K562 (cell line): ENCODE measurements around the gene MORC1. TPM values are rescaled to one million over a fixed set of nuclear protein-coding genes. Genes with fewer than 3 reads are reported as not detected.

Experiments used
- ATAC-seq: fragments of 200-7000 bp; cut with Tn5 transposase; 3 replicates; pipeline ENCODE4 v1.9.1; 2020; ENCODE audit warnings: moderate library complexity
- BruUV-seq: library from RNA; stranded (reverse); fragments of 400-500 nt; replicated peaks from 2 replicates; lab custom pipeline; 2021; lab: Mats Ljungman, UMichigan
- CTCF ChIA-PET: fragments of 300-600 bp; formaldehyde crosslinking; extraction: SDS; loops from one replicate; lab custom pipeline; 2021; ENCODE audit warnings: low intra/inter-chr PET ratio; lab: Yijun Ruan, JAX
- POLR2A ChIA-PET: fragments of 300-600, 350-650 bp; sonication (Branson Sonifier 250); formaldehyde crosslinking; extraction: SDS; loops from one replicate; lab custom pipeline; 2021; ENCODE audit warnings: antibody characterized with exemption, inconsistent platforms; lab: Yijun Ruan, JAX
- DNase-seq, 4 experiments: peaks; one replicate each; pipeline versions ENCODE4 v3.0.0 to v3.0.0-alpha.2; 2011 to 2018; ENCODE audit warnings: low spot score in 3 of 4, mixed read lengths in 3 of 4; ENCODE audit errors: extremely low read depth in 1 of 4
- FAIRE-seq: peaks from 2 replicates; lab custom pipeline; 2011; peaks lifted over from hg19 to GRCh38; lab: Jason Lieb, UNC
- H2AFZ ChIP-seq: 2 replicates; pipeline ENCODE4 v1.6.0; 2011; ENCODE audit warnings: low read depth, low read length, control low read depth, inconsistent platforms
- H3K27ac ChIP-seq: fragments of 200-600 bp; 3 replicates; pipeline ENCODE4 v1.8.0; 2011; ENCODE audit warnings: low read depth, mild to moderate bottlenecking, control low read depth, inconsistent platforms, low read length, moderate library complexity, mixed read lengths; ENCODE audit errors: extremely low read depth
- H3K27me3 ChIP-seq, 2 experiments: fragments of 300-600 bp in 1 of 2; 2 replicates in 1 of 2; 3 replicates in 1 of 2; pipeline versions ENCODE4 v1.6.0 to v1.8.0; 2011; ENCODE audit warnings: inconsistent platforms in 2 of 2, low read length in 2 of 2, mild to moderate bottlenecking in 1 of 2, mixed read lengths in 1 of 2, moderate library complexity in 1 of 2; ENCODE audit not compliant: control insufficient read depth in 2 of 2, insufficient read depth in 2 of 2
- H3K36me3 ChIP-seq: fragments of 300-600 bp; 3 replicates; pipeline ENCODE4 v1.8.0; 2011; ENCODE audit warnings: mild to moderate bottlenecking, low read length, inconsistent platforms; ENCODE audit not compliant: control insufficient read depth, insufficient read depth
- H3K4me1 ChIP-seq, 2 experiments: fragments of 200-600 bp in 1 of 2; replicated peaks in 1 of 2; 2 replicates in 1 of 2; 3 replicates in 1 of 2; pipeline versions ENCODE4 v1.5.1 to v1.8.0; 2011; ENCODE audit warnings: inconsistent platforms in 2 of 2, low read length in 2 of 2, mild to moderate bottlenecking in 1 of 2, mixed read lengths in 1 of 2, moderate library complexity in 1 of 2; ENCODE audit not compliant: control insufficient read depth in 2 of 2, insufficient read depth in 2 of 2
- H3K4me2 ChIP-seq: 2 replicates; pipeline ENCODE4 v1.6.1; 2011; ENCODE audit warnings: low read length, control low read depth, inconsistent platforms, mixed read lengths; ENCODE audit not compliant: insufficient read depth
- H3K4me3 ChIP-seq: fragments of 200-600 bp; sonication (generic), shearing (Covaris generic); 2 replicates; pipeline ENCODE4 v1.5.1; 2016; ENCODE audit warnings: control low read depth, inconsistent platforms
- H3K79me2 ChIP-seq: fragments of 200-600 bp; 3 replicates; pipeline ENCODE4 v1.8.0; 2011; ENCODE audit warnings: low read length, inconsistent platforms; ENCODE audit not compliant: control insufficient read depth, insufficient read depth
- H3K9ac ChIP-seq, 2 experiments: 2 replicates each; pipeline versions ENCODE4 v1.6.0 to v1.6.1; 2011; ENCODE audit warnings: low read depth in 2 of 2, low read length in 2 of 2, control low read depth in 1 of 2, inconsistent platforms in 1 of 2, mild to moderate bottlenecking in 1 of 2, mixed read lengths in 1 of 2; ENCODE audit not compliant: insufficient read depth in 1 of 2
- H3K9me1 ChIP-seq: one replicate; pipeline ENCODE4 v1.6.0; 2011; ENCODE audit warnings: inconsistent platforms, mild to moderate bottlenecking, low read length, moderate library complexity; ENCODE audit not compliant: control insufficient read depth, insufficient read depth
- H3K9me3 ChIP-seq: replicated peaks from 2 replicates; pipeline ENCODE4 v1.5.1; 2011; ENCODE audit warnings: low read depth, low read length, inconsistent platforms; ENCODE audit not compliant: control insufficient read depth, insufficient read depth
- H4K20me1 ChIP-seq: replicated peaks from 2 replicates; pipeline ENCODE4 v1.6.1; 2011; ENCODE audit warnings: low read length, inconsistent platforms, mixed read lengths; ENCODE audit not compliant: control insufficient read depth, insufficient read depth
- FOSL1 ChIP-seq: fragments of 200-800 bp; sonication (Bioruptor generic); conservative IDR thresholded peaks from 2 replicates; pipeline ENCODE4 v1.6.1; 2016; ENCODE audit warnings: missing genetic modification characterization, missing compliant biosample characterization
- HDAC1 ChIP-seq, 2 experiments: fragments of 450-650 bp; IDR thresholded peaks; 2 replicates each; pipeline ENCODE4 v1.6.1; 2016 to 2017; ENCODE audit warnings: inconsistent platforms in 1 of 2, mild to moderate bottlenecking in 1 of 2, moderate library complexity in 1 of 2
- NFXL1 ChIP-seq: fragments of 450-650 bp; formaldehyde crosslinking; IDR thresholded peaks from 2 replicates; pipeline ENCODE4 v1.4.0; 2021; ENCODE audit warnings: mild to moderate bottlenecking
- RAD51 ChIP-seq: fragments of 450-650 bp; IDR thresholded peaks from 2 replicates; pipeline ENCODE4 v1.7.1; 2016; ENCODE audit warnings: low read depth, mild to moderate bottlenecking, borderline replicate concordance
- XRCC3 ChIP-seq: fragments of 450-650 bp; IDR thresholded peaks from 2 replicates; pipeline ENCODE4 v1.6.1; 2017; ENCODE audit warnings: mild to moderate bottlenecking, moderate library complexity
- ZNF23 ChIP-seq: fragments of 250-450 bp; sonication (Bioruptor Pico); IDR thresholded peaks from 2 replicates; pipeline ENCODE4 v1.4.0; 2020; ENCODE audit warnings: mild to moderate bottlenecking
- ZNF586 ChIP-seq: fragments of 450-650 bp; formaldehyde crosslinking; conservative IDR thresholded peaks from 2 replicates; pipeline ENCODE4 v1.4.0; 2020; ENCODE audit warnings: mild to moderate bottlenecking, moderate library complexity
- ZNF764 ChIP-seq: fragments of 250-450 bp; sonication (Bioruptor Pico); IDR thresholded peaks from 2 replicates; pipeline ENCODE4 v1.4.0; 2020; ENCODE audit warnings: low read depth, mild to moderate bottlenecking, moderate library complexity
- WGBS: fragments of 100-300 bp; shearing (Covaris generic); methylation state at CpG from one replicate; pipeline ENCODE4 v1.1.6; 2016; ENCODE audit warnings: low coverage, mixed read lengths; ENCODE audit not compliant: insufficient coverage; ENCODE audit errors: missing lambda C conversion rate; 5-methylcytosine and 5-hydroxymethylcytosine counted together
- in situ Hi-C: fragments of 300-500 bp; cut with MboI; formaldehyde crosslinking; loops from 4 replicates; pipeline ENCODE4 v1.15.0; 2018; ENCODE audit warnings: inconsistent platforms, mixed read lengths
- intact Hi-C: fragments of 100-400 bp; cut with micrococcal nuclease; formaldehyde crosslinking; loops from 2 replicates; pipeline ENCODE4 v1.14.2; 2022
- polyA plus RNA-seq, 8 experiments: library from polyadenylated mRNA; depleted of rRNA in 4 of 8; stranded (reverse) in 5 of 8; unstranded in 3 of 8; fragments of >200 nt; fragmentation: Nextera tagmentation in 2 of 8; fragmentation: Illumina TruSeq in 1 of 8; extraction: Ambion mirVana in 2 of 8; extraction: Trizol in 1 of 8; gene quantifications; 2 replicates each; pipeline versions ENCODE4 v1.2.1 to v1.2.3, GENCODE V29; 2011 to 2014; ENCODE audit warnings: inconsistent platforms in 1 of 8, missing spikeins in 1 of 8
- total RNA-seq, 7 experiments: library from RNA; depleted of rRNA in 6 of 7; stranded (reverse); fragments of >200 nt in 6 of 7; fragmentation: Illumina TruSeq in 2 of 7; extraction: Trizol in 2 of 7; gene quantifications; 2 replicates each; pipeline versions ENCODE4 v1.2.1 to v1.2.3, GENCODE V29; 2011 to 2021; ENCODE audit warnings: low replicate concordance in 1 of 7
- TF ChIP-seq, protein P1 (sequence below): fragments of 450-650 bp; formaldehyde crosslinking; IDR thresholded peaks from 2 replicates; pipeline ENCODE4 v1.4.0; 2020; ENCODE audit warnings: mild to moderate bottlenecking, mixed read lengths
- TF ChIP-seq, protein P2 (sequence below): fragments of 450-650 bp; IDR thresholded peaks from 2 replicates; pipeline ENCODE4 v1.6.1; 2014; ENCODE audit warnings: low read depth, mild to moderate bottlenecking, moderate library complexity, borderline replicate concordance

MORC1 gene
- total and polyA plus RNA-seq, 9 of the 15 experiments (the other 6 are each of a cell fraction or from before 2014, with no cell fraction given) = 0.08 to 0.41 (median 0.30) TPM; not detected in 1

DNA sequence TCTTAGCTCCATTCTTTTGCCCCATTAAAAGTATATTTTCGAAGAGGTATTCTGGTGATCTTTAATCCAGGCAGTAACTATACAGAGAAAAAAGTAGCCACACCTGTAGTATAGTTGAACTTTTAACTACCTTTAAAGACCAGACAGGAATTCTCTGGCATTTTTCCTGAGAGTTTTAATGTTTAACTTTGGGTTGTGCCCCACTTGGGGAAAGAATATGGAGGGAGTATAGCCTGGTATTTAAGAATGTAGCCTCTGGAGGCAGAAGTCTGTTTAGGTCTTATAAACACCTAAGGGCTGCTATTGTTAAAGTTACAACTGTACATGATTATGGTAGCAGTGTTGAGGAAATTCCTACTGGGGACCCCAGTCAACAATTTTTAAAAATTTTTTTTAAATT, 37.9 kb upstream of the MORC1 start:
- in situ Hi-C loops = no loop called here
- ATAC-seq = no peak
- DNase-seq = no peak
- H3K36me3 ChIP-seq = no peaks in the 10 kb centered on the region
- ChIA-PET POLR2A (no interaction called here), CTCF (no interaction called here)
- H3K4me2 ChIP-seq = no peak overlapping the region
- 0% methylated on average over 1 of the region's 1 CpG for WGBS
- no peak overlapping the region for H3K9ac ChIP-seq
- FAIRE-seq = no peak
- no peaks in the 10 kb centered on the region for H3K9me3 ChIP-seq
- TF ChIP-seq RAD51 = no peak
- TF ChIP-seq NFXL1 (CRISPR knock-in tag) = no peak
- TF ChIP-seq, protein P1, sequence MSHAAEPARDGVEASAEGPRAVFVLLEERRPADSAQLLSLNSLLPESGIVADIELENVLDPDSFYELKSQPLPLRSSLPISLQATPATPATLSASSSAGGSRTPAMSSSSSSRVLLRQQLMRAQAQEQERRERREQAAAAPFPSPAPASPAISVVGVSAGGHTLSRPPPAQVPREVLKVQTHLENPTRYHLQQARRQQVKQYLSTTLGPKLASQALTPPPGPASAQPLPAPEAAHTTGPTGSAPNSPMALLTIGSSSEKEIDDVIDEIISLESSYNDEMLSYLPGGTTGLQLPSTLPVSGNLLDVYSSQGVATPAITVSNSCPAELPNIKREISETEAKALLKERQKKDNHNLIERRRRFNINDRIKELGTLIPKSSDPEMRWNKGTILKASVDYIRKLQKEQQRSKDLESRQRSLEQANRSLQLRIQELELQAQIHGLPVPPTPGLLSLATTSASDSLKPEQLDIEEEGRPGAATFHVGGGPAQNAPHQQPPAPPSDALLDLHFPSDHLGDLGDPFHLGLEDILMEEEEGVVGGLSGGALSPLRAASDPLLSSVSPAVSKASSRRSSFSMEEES (CRISPR knock-in tag) = no peak
- no peak for TF ChIP-seq FOSL1 (tag)
- no peak for TF ChIP-seq ZNF23 (CRISPR knock-in tag)
- no peak for TF ChIP-seq ZNF764
- TF ChIP-seq XRCC3 = no peak
- TF ChIP-seq, protein P2, sequence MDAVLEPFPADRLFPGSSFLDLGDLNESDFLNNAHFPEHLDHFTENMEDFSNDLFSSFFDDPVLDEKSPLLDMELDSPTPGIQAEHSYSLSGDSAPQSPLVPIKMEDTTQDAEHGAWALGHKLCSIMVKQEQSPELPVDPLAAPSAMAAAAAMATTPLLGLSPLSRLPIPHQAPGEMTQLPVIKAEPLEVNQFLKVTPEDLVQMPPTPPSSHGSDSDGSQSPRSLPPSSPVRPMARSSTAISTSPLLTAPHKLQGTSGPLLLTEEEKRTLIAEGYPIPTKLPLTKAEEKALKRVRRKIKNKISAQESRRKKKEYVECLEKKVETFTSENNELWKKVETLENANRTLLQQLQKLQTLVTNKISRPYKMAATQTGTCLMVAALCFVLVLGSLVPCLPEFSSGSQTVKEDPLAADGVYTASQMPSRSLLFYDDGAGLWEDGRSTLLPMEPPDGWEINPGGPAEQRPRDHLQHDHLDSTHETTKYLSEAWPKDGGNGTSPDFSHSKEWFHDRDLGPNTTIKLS = no peak
- no peak for TF ChIP-seq ZNF586 (CRISPR knock-in tag)
- no peak for TF ChIP-seq HDAC1 (IDR thresholded peaks at IDR 0.05)
- no peaks in the 10 kb centered on the region for H3K79me2 ChIP-seq
- no peaks in the 10 kb centered on the region for H4K20me1 ChIP-seq
- no peaks in the 10 kb centered on the region for H3K4me1 ChIP-seq
- H2AFZ ChIP-seq = no peak overlapping the region
- H3K9me1 ChIP-seq = no peaks in the 10 kb centered on the region
- H3K27me3 ChIP-seq = no peaks in the 10 kb centered on the region
- BruUV-seq = no TSS peak
- H3K27ac ChIP-seq = no peak overlapping the region
- intact Hi-C loops = no loop called here
- H3K4me3 ChIP-seq = no peak overlapping the region
